KMS-11 (cell line): ENCODE data around the gene ACADM.
"Not testable (repeated sequence)": the region's sequence is repeated elsewhere in the genome, so short reads cannot be mapped to it uniquely, and the experiment has no call there.

Experiments
- H2AFZ ChIP-seq: fragments of 200-600 bp; sonication (generic); 2 replicates; pipeline ENCODE4 v1.6.1; 2016; ENCODE audit warnings: antibody characterized with exemption, mixed run types, low read depth
- H3K27ac ChIP-seq: fragments of 200-600 bp; sonication (generic); 2 replicates; pipeline ENCODE4 v1.6.1; 2016; ENCODE audit warnings: mild to moderate bottlenecking, mixed run types
- H3K27me3 ChIP-seq: fragments of 200-600 bp; sonication (generic); 2 replicates; pipeline ENCODE4 v1.6.1; 2017; ENCODE audit warnings: mild to moderate bottlenecking, low read depth, mixed run types, moderate library complexity; ENCODE audit not compliant: insufficient read depth
- H3K36me3 ChIP-seq: fragments of 200-600 bp; sonication (generic); 2 replicates; pipeline ENCODE4 v1.6.1; 2017; ENCODE audit warnings: mild to moderate bottlenecking, mixed run types; ENCODE audit not compliant: insufficient read depth
- H3K4me1 ChIP-seq: fragments of 200-600 bp; sonication (generic); 2 replicates; pipeline ENCODE4 v1.6.1; 2016; ENCODE audit warnings: mild to moderate bottlenecking, low read depth, mixed run types; ENCODE audit not compliant: poor library complexity, severe bottlenecking
- H3K4me2 ChIP-seq: fragments of 200-600 bp; sonication (generic); 2 replicates; pipeline ENCODE4 v1.7.0; 2016; ENCODE audit warnings: mild to moderate bottlenecking, mixed run types
- H3K4me3 ChIP-seq: fragments of 200-600 bp; sonication (generic); IDR thresholded peaks from 2 replicates; pipeline ENCODE4 v1.6.1; 2017; ENCODE audit warnings: low read depth, low read length, mixed read lengths; ENCODE audit not compliant: insufficient read depth
- H3K79me2 ChIP-seq: fragments of 200-600 bp; sonication (generic); 2 replicates; pipeline ENCODE4 v1.6.1; 2016; ENCODE audit warnings: low read depth, mixed run types; ENCODE audit not compliant: insufficient read depth
- H3K9ac ChIP-seq: fragments of 200-600 bp; sonication (generic); 2 replicates; pipeline ENCODE4 v1.6.1; 2016; ENCODE audit warnings: mild to moderate bottlenecking, mixed run types
- H4K20me1 ChIP-seq: fragments of 200-600 bp; sonication (generic); 2 replicates; pipeline ENCODE4 v1.6.1; 2016; ENCODE audit warnings: mild to moderate bottlenecking, mixed run types; ENCODE audit not compliant: insufficient read depth
- CTCF ChIP-seq: fragments of 200-600 bp; sonication (generic); conservative IDR thresholded peaks from 2 replicates; pipeline ENCODE4 v1.6.1; 2017; ENCODE audit warnings: low read depth, mild to moderate bottlenecking, antibody characterized with exemption, low read length, moderate library complexity, mixed read lengths

ACADM gene

DNA sequence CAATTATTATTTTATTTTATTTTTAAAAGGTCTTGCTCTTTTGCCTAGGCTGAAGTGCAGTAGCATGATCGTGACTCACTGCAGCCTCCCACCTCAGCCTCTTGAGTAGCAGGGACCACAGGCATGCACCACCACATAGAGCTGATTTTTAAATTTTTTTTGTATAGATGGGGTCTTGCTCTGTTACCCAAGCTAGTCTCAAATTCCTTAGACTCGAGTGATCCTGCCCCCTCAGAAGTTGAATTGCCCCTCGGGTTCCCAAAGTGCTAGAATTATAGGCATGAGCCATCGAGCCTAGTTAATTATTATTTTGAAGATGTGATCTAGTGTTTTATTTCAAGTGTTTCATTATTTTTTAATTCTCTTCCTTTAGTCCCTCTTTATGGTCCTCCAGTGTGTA, 84.4 kb downstream of the ACADM start:
- TF ChIP-seq CTCF, result no peak
- Histone ChIP-seq H4K20me1 (no peaks in the 10 kb centered on the region), H3K36me3 (no peaks in the 10 kb centered on the region), H2AFZ (no peak overlapping the region), H3K27ac (no peak overlapping the region), H3K4me3 (no peak overlapping the region), H3K27me3 (no peaks in the 10 kb centered on the region), H3K79me2 (no peaks in the 10 kb centered on the region), H3K4me1 (no peaks in the 10 kb centered on the region), H3K9ac (no peak overlapping the region), H3K4me2 (no peak overlapping the region)

DNA sequence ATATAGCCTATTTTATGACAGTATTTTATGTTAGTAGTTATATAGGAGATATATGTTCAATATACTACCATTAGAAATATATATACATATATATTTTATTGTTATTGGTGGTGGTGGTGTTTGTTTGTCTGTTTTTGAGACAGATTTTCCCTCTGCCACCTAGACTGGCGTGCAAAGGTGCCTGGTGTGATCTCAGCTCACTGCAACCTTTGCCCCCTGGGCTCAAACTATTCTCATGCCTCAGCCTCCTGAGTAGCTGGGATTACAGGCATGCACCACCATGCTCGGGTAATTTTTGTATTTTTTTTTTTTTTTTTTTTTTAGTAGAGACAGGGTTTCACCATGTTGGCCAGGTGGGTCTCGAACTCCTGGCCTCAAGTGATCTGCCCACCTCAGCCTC, 85.6 kb downstream of the ACADM start:
- H4K20me1 ChIP-seq, H2AFZ ChIP-seq, H3K79me2 ChIP-seq, H3K4me2 ChIP-seq, H3K9ac ChIP-seq, H3K27ac ChIP-seq, H3K4me3 ChIP-seq, H3K27me3 ChIP-seq, H3K36me3 ChIP-seq, H3K4me1 ChIP-seq: not testable (repeated sequence)

GRCh38 chr1:75811211-75811981, 86.9 kb downstream of the ACADM start:
- no peak overlapping the region for H3K4me3 ChIP-seq
- H3K36me3 ChIP-seq, result no peaks in the 10 kb centered on the region
- no peak overlapping the region for H3K9ac ChIP-seq
- H3K27me3 ChIP-seq, result no peaks in the 10 kb centered on the region
- no peaks in the 10 kb centered on the region for H3K79me2 ChIP-seq
- H4K20me1 ChIP-seq, result no peaks in the 10 kb centered on the region
- H3K4me1 ChIP-seq, result no peaks in the 10 kb centered on the region
- TF ChIP-seq CTCF, result no peak
- H3K4me2 ChIP-seq, result no peak overlapping the region
- no peak overlapping the region for H3K27ac ChIP-seq
- H2AFZ ChIP-seq, result no peak overlapping the region

DNA sequence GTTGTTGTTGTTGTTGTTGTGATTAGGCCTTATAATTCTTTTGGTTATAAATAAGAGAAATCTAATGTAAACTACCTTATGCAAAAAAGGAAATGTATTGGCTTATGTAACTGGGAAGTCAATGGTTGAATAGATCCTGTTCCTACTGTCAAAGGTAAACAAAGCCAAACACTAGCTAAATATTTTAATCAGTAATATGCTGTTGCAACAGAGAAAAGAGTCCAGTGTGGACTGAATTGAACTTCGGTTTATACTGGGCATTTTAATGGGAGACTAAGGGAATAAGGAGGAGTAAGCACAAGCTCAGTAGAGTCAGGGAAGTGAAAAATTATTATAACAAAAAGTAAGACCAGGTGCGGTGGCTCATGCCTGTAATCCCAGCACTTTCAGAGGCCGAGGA, 87.6 kb downstream of the ACADM start:
- H3K4me2 ChIP-seq, result no peak overlapping the region
- no peak overlapping the region for H3K4me3 ChIP-seq
- H3K27me3 ChIP-seq, result no peaks in the 10 kb centered on the region
- no peak for TF ChIP-seq CTCF
- H2AFZ ChIP-seq, result no peak overlapping the region
- no peak overlapping the region for H3K9ac ChIP-seq
- H3K4me1 ChIP-seq, result no peaks in the 10 kb centered on the region
- H3K79me2 ChIP-seq, result no peaks in the 10 kb centered on the region
- H3K36me3 ChIP-seq, result no peaks in the 10 kb centered on the region
- H3K27ac ChIP-seq, result no peak overlapping the region
- no peaks in the 10 kb centered on the region for H4K20me1 ChIP-seq
